Ascending aorta (tissue), 2 donors: Measurements from ENCODE around the gene PCYT1A. TPM values are rescaled to one million over a fixed set of nuclear protein-coding genes. Genes with fewer than 3 reads are reported as not detected.
A peak's percentile ranks its signal among the peaks of the same experiment; 100 is the strongest.

Source experiments
- DNase-seq, 2 donors: peaks; one replicate each; pipeline ENCODE4 v3.0.0-alpha.2; 2019; ENCODE audit warnings: low spot score in 2 of 2
- H3K27ac ChIP-seq, 2 donors: fragments of 200-600 bp; sonication (generic); one replicate each; pipeline ENCODE4 v1.5.1; 2016 to 2017; ENCODE audit warnings: mild to moderate bottlenecking in 1 of 2
- H3K27me3 ChIP-seq: fragments of 200-600 bp; sonication (generic); one replicate; pipeline ENCODE4 v1.5.1; 2017
- H3K36me3 ChIP-seq, 2 donors: fragments of 200-600 bp; sonication (generic); one replicate each; pipeline ENCODE4 v1.5.1; 2016
- H3K4me1 ChIP-seq, 2 donors: fragments of 200-600 bp; sonication (generic); one replicate each; pipeline ENCODE4 v1.5.1; 2016 to 2017; ENCODE audit warnings: mild to moderate bottlenecking in 1 of 2
- H3K4me3 ChIP-seq, 2 donors: fragments of 200-600 bp; sonication (generic); one replicate each; pipeline ENCODE4 v1.5.1; 2016 to 2017; ENCODE audit warnings: mild to moderate bottlenecking in 1 of 2
- H3K9me3 ChIP-seq, 2 donors: fragments of 200-600 bp; sonication (generic); one replicate each; pipeline ENCODE4 v1.5.1; 2016
- CTCF ChIP-seq, 3 experiments: fragments of 200-600 bp in 2 of 3; fragments of 450-650 bp in 1 of 3; sonication (generic) in 2 of 3; IDR thresholded peaks; one replicate each; pipeline ENCODE4 v1.5.1; 2016 to 2019; ENCODE audit warnings: antibody characterized with exemption in 3 of 3, mild to moderate bottlenecking in 1 of 3, moderate library complexity in 1 of 3
- intact Hi-C: fragments of 100-400 bp; cut with DNase I; formaldehyde crosslinking; loops from one replicate; pipeline ENCODE4 v1.15.1; 2023
- total RNA-seq: library from RNA; depleted of rRNA; stranded (reverse); fragments of >200 nt; gene quantifications from one replicate; pipeline ENCODE4 v1.1.0, GENCODE V29; 2016

PCYT1A gene
- total RNA-seq, 1 donor from 2014 or later: 30.7 TPM

GRCh38 chr3:196193133-196193735 lies 94.3 kb downstream of the PCYT1A start:
- no peak for TF ChIP-seq CTCF (IDR thresholded peaks at IDR 0.05)
- Histone ChIP-seq H3K4me3 (no peak overlapping the region), H3K9me3 (no peaks in the 10 kb centered on the region), H3K4me1 (no peaks in the 10 kb centered on the region), H3K36me3 (no peaks in the 10 kb centered on the region), H3K27ac (no peak overlapping the region), H3K27me3 (no peaks in the 10 kb centered on the region)
- DNase-seq: no peak
- intact Hi-C loops: no loop called here

- no peak overlapping the region for H3K27ac ChIP-seq
- H3K4me3 ChIP-seq: no peak overlapping the region
- H3K27me3 ChIP-seq: no peaks in the 10 kb centered on the region
- TF ChIP-seq CTCF (IDR thresholded peaks at IDR 0.05): no peak
- no peaks in the 10 kb centered on the region for H3K9me3 ChIP-seq
- H3K4me1 ChIP-seq: no peaks in the 10 kb centered on the region
- intact Hi-C loops: no loop called here
- DNase-seq: no peak
- H3K36me3 ChIP-seq: no peaks in the 10 kb centered on the region
These were observed 94.9 kb downstream of the PCYT1A start for GRCh38 chr3:196192524-196193051.

GRCh38 chr3:196192036-196192523 lies 95.4 kb downstream of the PCYT1A start:
- no peak overlapping the region for H3K4me3 ChIP-seq
- DNase-seq: no peak
- no peaks in the 10 kb centered on the region for H3K9me3 ChIP-seq
- no peaks in the 10 kb centered on the region for H3K27me3 ChIP-seq
- no peak overlapping the region for H3K27ac ChIP-seq
- no peaks in the 10 kb centered on the region for H3K4me1 ChIP-seq
- peak in 1 of 3 experiments; percentile 9 for TF ChIP-seq CTCF (IDR thresholded peaks at IDR 0.05)
- intact Hi-C loops: no loop called here
- H3K36me3 ChIP-seq: no peaks in the 10 kb centered on the region

GRCh38 chr3:196189566-196190347 lies 97.8 kb downstream of the PCYT1A start:
- no peak overlapping the region for H3K27ac ChIP-seq

More at GRCh38 chr3:196189566-196190347, 97.8 kb downstream of the PCYT1A start:
- Histone ChIP-seq H3K36me3 (no peaks in the 10 kb centered on the region), H3K27me3 (no peaks in the 10 kb centered on the region), H3K4me3 (no peak overlapping the region), H3K4me1 (no peaks in the 10 kb centered on the region), H3K9me3 (no peaks in the 10 kb centered on the region)
- DNase-seq: no peak
- no peak for TF ChIP-seq CTCF (IDR thresholded peaks at IDR 0.05)
- intact Hi-C loops: no loop called here
